Stomach (tissue), 9 donors: ENCODE data around the gene CCDC51. TPM values are rescaled to one million over a fixed set of nuclear protein-coding genes. Genes with fewer than 3 reads are reported as not detected.
A peak's percentile ranks its signal among the peaks of the same experiment; 100 is the strongest.

ENCODE experiments used
- DNase-seq, 2 donors: peaks; one replicate each; pipeline versions ENCODE4 v3.0.0 to v3.0.0-alpha.2; 2013 to 2019
- H3K27ac ChIP-seq, 5 donors: fragments of 200-600 bp in 4 of 5; sonication (generic) in 4 of 5; one replicate each; pipeline ENCODE4 v1.5.1; 2013 to 2019; ENCODE audit warnings: mild to moderate bottlenecking in 1 of 5, moderate library complexity in 1 of 5
- H3K27me3 ChIP-seq, 3 donors: fragments of 200-600 bp; sonication (generic); one replicate each; pipeline ENCODE4 v1.5.1; 2017 to 2019; ENCODE audit warnings: mixed run types in 1 of 3
- H3K36me3 ChIP-seq, 4 donors: fragments of 200-600 bp; sonication (generic); 1 replicate in 3 of 4; 2 replicates in 1 of 4; pipeline ENCODE4 v1.5.1; 2016 to 2019
- H3K4me1 ChIP-seq, 4 donors: fragments of 200-600 bp; sonication (generic); one replicate each; pipeline ENCODE4 v1.5.1; 2016 to 2019
- H3K4me3 ChIP-seq, 4 donors: fragments of 200-600 bp; sonication (generic) in 3 of 4; one replicate each; pipeline ENCODE4 v1.5.1; 2016 to 2019; ENCODE audit warnings: mild to moderate bottlenecking in 1 of 4
- H3K9me3 ChIP-seq, 4 donors: fragments of 200-600 bp; sonication (generic); one replicate each; pipeline ENCODE4 v1.5.1; 2016 to 2019
- CTCF ChIP-seq, 7 experiments: fragments of 450-650 bp in 4 of 7; fragments of 200-600 bp in 3 of 7; sonication (generic) in 3 of 7; IDR thresholded peaks; one replicate each; pipeline ENCODE4 v1.5.1; 2016 to 2019; ENCODE audit warnings: antibody characterized with exemption in 7 of 7, control low read depth in 2 of 7, mild to moderate bottlenecking in 1 of 7
- EP300 ChIP-seq: sonication (generic); formaldehyde crosslinking; IDR thresholded peaks from one replicate; pipeline ENCODE4 v1.6.1; 2017; ENCODE audit warnings: antibody characterized with exemption
- POLR2A ChIP-seq, 4 donors: fragments of 450-650 bp; IDR thresholded peaks; one replicate each; pipeline ENCODE4 v1.6.1; 2016; ENCODE audit warnings: antibody characterized with exemption in 4 of 4, control low read depth in 2 of 4, mild to moderate bottlenecking in 1 of 4, moderate library complexity in 1 of 4
- POLR2AphosphoS5 ChIP-seq, 3 donors: sonication (generic); formaldehyde crosslinking; IDR thresholded peaks; one replicate each; pipeline ENCODE4 v1.6.1; 2016; ENCODE audit warnings: antibody characterized with exemption in 3 of 3
- WGBS, 5 donors: extraction: QIAGEN DNeasy Blood & Tissue Kit in 3 of 5; methylation state at CpG; one replicate each; pipeline versions ENCODE4 v1.1.5 to v1.1.7; 2013 to 2018; 5-methylcytosine and 5-hydroxymethylcytosine counted together
- intact Hi-C: fragments of 100-400 bp; cut with DNase I; formaldehyde crosslinking; loops from one replicate; pipeline ENCODE4 v1.15.1; 2023; ENCODE audit warnings: low total_unique reads
- polyA plus RNA-seq, 3 donors: library from polyadenylated mRNA; stranded (reverse); fragments of 200-250 nt; gene quantifications; one replicate each; pipeline ENCODE4 v1.2.3, GENCODE V29; 2013
- total RNA-seq, 5 donors: library from RNA; depleted of rRNA; stranded (reverse); fragments of >200 nt; gene quantifications; one replicate each; pipeline versions ENCODE4 v1.1.0 to v1.2.3, GENCODE V29; 2014 to 2016
- donor health status: healthy with polysubstance abuse.
- donor health status: Bipolar disorder and iron deficiency.
- donor health status: healthy.

CCDC51 gene
- total and polyA plus RNA-seq, 8 donors: 1.8 to 12.5 (median 8.3) TPM

GRCh38 chr3:48435774-48436476 lies 4.0 kb downstream of the CCDC51 start:
- Histone ChIP-seq H3K36me3 (peaks cover 8 to 22% (median 18%) of the 10 kb centered on the region in 4 donors), H3K9me3 (no peaks in the 10 kb centered on the region), H3K27ac (peak overlapping the region in 4 of 5 donors; percentile 59 to 96 (median 62)), H3K27me3 (no peaks in the 10 kb centered on the region), H3K4me3 (no peak overlapping the region), H3K4me1 (peaks cover 23 to 54% (median 28%) of the 10 kb centered on the region in 4 donors)
- 33 to 46% (median 41%) methylated on average over 6 to 7 of the region's 7 CpGs for WGBS, 5 donors
- TF ChIP-seq EP300 (no peak), CTCF (IDR thresholded peaks at IDR 0.05) (peak in 6 of 7 experiments; percentile 88 to 100 (median 98)), POLR2AphosphoS5 (IDR thresholded peaks at IDR 0.05) (peak in 2 of 3 donors; percentile 47 to 77), POLR2A (IDR thresholded peaks at IDR 0.05) (no peak)
- peak; percentile 91 to 96 for DNase-seq
- intact Hi-C loops: loop anchor here (2.0 kb wide), 1 partner anchor 35 kb away; no protein-coding TSS in a partner anchor

GRCh38 chr3:48435223-48435595 lies 4.7 kb downstream of the CCDC51 start:
- peak in 1 of 2 donors; percentile 1 for DNase-seq
- Histone ChIP-seq H3K27me3 (no peaks in the 10 kb centered on the region), H3K4me3 (no peak overlapping the region), H3K4me1 (peaks cover 28 to 60% (median 33%) of the 10 kb centered on the region in 4 donors), H3K9me3 (no peaks in the 10 kb centered on the region), H3K36me3 (peaks cover 8 to 22% (median 18%) of the 10 kb centered on the region in 4 donors), H3K27ac (peak overlapping the region in 4 of 5 donors; percentile 59 to 96 (median 62))
- WGBS, 5 donors: 85 to 95% (median 89%) methylated on average over 4 of the region's 4 CpGs
- intact Hi-C loops: loop anchor here (2.0 kb wide), 1 partner anchor 34 kb away; no protein-coding TSS in a partner anchor
- no peak for TF ChIP-seq EP300
- TF ChIP-seq POLR2AphosphoS5 (IDR thresholded peaks at IDR 0.05): no peak
- TF ChIP-seq POLR2A (IDR thresholded peaks at IDR 0.05): no peak
- no peak for TF ChIP-seq CTCF (IDR thresholded peaks at IDR 0.05)

- H3K27me3 ChIP-seq: no peaks in the 10 kb centered on the region
- 56 to 69% (median 62%) methylated on average over 13 to 15 of the region's 15 CpGs for WGBS, 5 donors
- intact Hi-C loops: loop anchor here (2.0 kb wide), 1 partner anchor 34 kb away; no protein-coding TSS in a partner anchor
- TF ChIP-seq CTCF (IDR thresholded peaks at IDR 0.05) (no peak), POLR2A (IDR thresholded peaks at IDR 0.05) (no peak), POLR2AphosphoS5 (IDR thresholded peaks at IDR 0.05) (no peak), EP300 (no peak)
- no peaks in the 10 kb centered on the region for H3K9me3 ChIP-seq
- H3K4me1 ChIP-seq: peaks cover 32 to 64% (median 37%) of the 10 kb centered on the region in 4 donors
- no peak overlapping the region for H3K4me3 ChIP-seq
- peaks cover 8 to 22% (median 18%) of the 10 kb centered on the region in 4 donors for H3K36me3 ChIP-seq
- DNase-seq: peak in 1 of 2 donors; percentile 41
- peak overlapping the region in 4 of 5 donors; percentile 59 to 96 (median 62) for H3K27ac ChIP-seq
These were observed 5.2 kb downstream of the CCDC51 start for GRCh38 chr3:48434591-48435222.

- no peaks in the 10 kb centered on the region for H3K9me3 ChIP-seq
- H3K27me3 ChIP-seq: peaks cover 0 to 2% (median 0%) of the 10 kb centered on the region in 3 donors
- 50 to 67% (median 62%) methylated on average over 11 to 12 of the region's 12 CpGs for WGBS, 5 donors
- intact Hi-C loops: loop anchor here (2.0 kb wide), 1 partner anchor 33 kb away; no protein-coding TSS in a partner anchor
- peaks cover 27 to 58% (median 31%) of the 10 kb centered on the region in 4 donors for H3K4me1 ChIP-seq
- peaks cover 8 to 22% (median 18%) of the 10 kb centered on the region in 4 donors for H3K36me3 ChIP-seq
- H3K4me3 ChIP-seq: no peak overlapping the region
- TF ChIP-seq POLR2AphosphoS5 (IDR thresholded peaks at IDR 0.05) (peak in 1 of 3 donors; percentile 40), POLR2A (IDR thresholded peaks at IDR 0.05) (no peak)
- H3K27ac ChIP-seq: peak overlapping the region in 4 of 5 donors; percentile 46 to 96 (median 62)
- peak; percentile 32 to 85 for DNase-seq
These were observed 6.3 kb downstream of the CCDC51 start for GRCh38 chr3:48433472-48434118.
